ENCODE data around the gene ABHD17B.
A peak's percentile ranks its signal among the peaks of the same experiment; 100 is the strongest.
"Not testable (repeated sequence)": the region's sequence is repeated elsewhere in the genome, so short reads cannot be mapped to it uniquely, and the experiment has no call there.

Gene ABHD17B

DNA sequence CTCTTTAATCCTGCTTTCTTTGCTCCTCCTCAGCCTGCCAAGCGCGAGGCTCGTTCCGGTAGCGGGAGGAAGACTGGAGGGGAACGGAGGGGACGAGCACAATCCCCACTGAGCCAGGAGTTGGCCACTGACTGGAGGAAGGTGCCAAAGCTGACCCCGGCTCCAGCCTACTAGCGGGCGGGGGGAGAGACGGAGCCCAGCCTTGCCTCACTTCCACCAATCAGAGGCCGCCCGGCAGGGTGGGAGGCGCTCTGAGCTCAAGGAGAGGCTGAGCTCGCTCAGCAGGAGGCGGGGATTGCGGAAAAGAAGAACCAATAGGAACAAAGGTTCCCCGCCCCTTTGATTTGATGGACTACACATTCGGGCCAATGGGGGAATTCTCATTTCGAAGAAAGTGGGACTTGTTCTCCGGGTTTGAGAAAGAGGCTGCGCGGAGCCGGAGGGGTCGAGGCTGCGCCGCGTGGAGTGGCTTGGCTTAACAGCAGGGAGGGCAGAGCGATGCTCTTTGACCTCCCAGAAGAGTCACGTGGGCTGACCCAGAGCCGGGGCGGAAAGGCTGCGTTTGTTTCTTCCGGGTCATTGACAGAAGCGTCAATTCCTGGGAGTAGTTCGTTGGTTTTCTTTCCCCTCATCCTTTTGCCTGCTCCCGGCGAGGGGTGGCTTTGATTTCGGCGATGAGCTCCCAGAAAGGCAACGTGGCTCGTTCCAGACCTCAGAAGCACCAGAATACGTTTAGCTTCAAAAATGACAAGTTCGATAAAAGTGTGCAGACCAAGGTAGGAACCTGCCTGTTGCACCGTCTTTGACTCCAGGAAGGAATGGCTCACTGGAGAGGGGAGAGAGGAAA is at the start of gene ABHD17B, which contains the start of gene C9orf85:
Gene ABHD17B, minus strand, starts transcription at position 133 of the 847 bp plus-strand sequence. CDS start 36,113 bp downstream, outside the sequence.
Gene C9orf85, plus strand, starts transcription at position 579 of the 847 bp plus-strand sequence. Its CDS starts 96 bp downstream, at position 675.
- peak; percentile 80 to 100 (median 100) for DNase-seq

DNA sequence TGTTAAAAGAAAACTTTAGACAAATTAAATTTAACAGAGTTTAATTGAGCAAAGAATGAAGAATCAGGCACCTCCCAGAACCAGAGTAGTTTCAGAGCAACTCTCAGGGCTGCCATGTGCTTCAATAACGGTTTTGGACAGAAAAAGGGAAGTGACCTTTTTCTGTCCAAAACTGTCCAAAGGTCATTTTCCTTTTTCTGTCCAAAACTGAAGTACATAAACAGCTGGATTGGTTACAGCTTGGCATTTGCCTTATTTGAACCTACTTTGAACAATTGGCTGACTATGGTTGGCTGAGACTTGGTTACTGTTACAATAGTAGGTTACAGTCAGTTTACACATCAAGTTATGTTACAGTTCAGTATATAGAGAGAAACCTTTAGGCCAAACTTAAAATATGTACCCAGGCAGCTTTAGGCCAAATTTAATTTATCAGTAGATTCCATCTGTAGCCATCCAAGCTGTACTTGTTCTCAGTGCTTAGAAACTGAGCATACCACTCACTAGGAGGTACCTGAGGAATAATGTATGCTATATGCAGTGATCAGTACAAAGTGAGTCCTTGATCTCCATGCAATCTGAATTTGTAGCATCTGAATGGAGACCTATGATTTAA is 44.4 kb upstream of the ABHD17B start:
- DNase-seq, result no peak

DNA sequence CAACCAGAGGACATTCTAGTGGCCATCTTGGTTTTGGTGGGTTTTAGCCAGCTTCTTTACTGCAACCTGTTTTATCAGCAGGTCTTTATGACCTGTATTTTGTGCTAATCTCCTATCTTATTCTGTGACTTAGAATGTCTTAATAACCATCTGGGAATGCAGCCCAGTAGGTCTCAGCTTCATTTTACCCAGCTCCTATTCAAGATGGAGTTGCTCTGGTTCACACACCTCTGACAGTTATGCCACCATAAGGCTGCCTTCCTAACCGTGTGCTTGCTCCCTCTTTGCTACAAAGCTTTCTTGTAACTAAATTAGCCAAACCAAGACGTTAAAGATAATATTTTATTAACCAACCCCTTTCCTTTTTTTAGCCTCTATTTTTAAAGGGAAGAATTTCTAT is 43.7 kb upstream of the ABHD17B start:
- DNase-seq, result not testable (repeated sequence)

DNA sequence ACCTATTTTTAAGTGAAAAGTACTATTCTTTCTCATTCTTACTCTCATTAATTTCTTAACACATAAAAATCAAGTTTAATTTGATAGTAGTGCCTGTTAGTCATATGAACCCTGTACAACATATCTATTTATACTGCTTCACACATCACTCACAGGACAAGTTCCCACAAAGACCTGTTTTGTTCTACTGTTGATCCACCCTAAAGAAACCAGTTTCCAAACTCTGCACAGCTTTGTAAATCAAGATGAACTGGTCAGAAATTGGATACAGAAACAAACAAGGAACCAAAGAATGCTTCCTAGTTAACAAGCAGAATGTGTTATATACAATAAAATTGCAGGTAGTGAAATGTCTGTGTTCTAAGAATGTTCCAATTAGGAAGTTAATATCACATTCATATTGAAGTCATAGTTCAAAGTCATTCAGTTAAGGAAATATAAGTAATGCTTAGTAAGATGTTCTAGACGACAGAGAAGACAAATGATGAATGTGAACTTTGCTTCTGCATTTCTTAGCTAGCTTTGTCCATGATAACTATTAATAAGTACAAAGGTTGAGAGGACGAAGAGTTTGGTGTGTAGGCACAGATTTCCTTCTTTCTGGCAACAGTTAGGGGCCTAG is 33.9 kb upstream of the ABHD17B start:
- no peak for DNase-seq

DNA sequence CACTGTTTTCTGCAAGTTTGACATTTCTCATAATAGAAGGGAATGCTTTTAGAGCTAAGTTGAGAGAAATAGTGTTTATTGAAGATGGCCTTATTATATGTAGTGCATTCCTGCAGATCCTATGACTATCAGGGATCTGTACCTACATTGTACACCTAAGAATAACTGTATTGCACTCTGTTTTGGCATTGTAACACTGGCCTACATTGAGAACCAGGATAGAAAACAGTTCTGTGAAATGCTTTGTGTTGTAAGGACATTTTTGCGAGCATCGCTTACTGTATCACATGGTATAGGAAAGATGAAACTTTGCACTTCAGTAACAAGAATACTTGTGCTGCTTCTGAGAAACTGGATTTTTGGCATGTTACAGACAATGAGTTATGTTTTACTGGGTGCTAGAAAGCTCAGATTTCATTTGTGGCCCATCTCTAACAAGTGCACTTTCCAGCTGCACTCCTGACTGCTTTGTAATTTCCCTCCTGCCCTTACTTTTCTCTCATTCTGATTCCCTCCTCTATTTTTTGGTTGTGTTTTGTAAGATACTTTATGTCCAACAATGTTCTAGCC is 31.1 kb upstream of the ABHD17B start:
- DNase-seq, result no peak

DNA sequence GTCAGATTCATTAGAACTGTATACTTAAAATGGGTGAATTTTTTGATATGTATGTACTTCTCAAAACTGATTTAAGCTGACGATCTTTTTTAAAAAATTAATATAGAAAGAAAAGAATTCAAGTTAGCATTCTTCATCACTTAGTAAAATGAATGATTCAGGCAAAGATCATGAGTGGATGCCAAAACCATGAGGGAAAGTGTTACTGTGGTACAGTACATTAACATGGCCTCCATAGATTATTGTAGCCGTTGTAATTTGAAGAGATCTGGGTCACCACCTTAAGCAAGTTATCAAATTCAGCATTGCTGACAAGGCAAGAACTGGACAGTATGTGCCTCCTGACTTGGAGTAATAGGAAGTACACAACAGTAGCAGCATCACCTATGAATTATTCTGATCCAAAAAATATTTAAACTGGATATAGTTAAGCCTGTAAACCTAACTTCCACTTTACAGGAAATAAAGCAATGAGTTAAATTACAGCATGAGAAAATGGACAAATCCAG is 30.1 kb upstream of the ABHD17B start:
- DNase-seq, result no peak

DNA sequence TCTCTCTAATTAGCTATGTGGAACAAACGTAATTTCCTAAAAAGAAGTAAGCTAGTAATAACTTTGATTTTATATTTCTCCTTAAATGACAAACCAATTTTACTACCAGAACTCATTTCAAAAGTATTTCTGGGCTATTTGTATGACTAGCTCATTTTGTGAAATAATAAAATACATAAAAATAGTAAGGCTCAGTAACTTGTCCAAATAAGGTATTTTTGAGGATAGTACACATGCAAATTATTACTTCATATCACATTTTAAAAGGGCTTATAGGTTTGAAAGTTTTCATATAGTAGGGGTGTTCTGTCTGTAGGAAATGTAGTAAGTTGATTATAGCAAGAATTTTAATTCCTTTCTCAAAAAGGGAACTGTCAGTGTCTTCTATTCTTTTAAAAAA is 26.9 kb upstream of the ABHD17B start:
- DNase-seq, result no peak

DNA sequence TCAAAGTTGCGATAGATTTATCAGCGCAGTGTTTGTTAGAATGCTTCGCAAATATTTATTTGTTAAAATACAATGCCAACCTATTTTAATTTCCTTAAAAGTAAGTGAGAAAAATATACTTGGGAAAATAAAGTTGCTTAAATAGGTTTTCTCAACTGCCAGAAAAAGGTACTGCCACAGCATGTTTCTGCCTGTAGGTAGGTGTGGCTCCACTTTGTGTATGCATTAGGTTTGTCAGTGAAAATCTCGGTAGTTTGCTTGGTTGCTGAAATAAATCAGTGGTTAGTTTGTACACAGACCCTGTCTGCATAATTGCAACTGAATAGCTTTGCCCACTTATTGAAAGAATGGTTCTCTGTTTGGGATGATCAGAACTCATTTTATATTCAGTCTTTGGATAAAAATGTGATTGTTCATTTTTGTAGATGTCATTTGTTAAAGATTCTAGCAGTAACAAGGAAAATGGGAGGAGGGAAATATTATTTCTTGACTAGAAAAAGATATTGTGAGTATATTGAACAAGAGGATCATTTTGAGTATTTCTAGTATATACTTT is 26.2 kb upstream of the ABHD17B start:
- DNase-seq, result peak in 9 of 56 donors; percentile 8 to 35 (median 14)

DNA sequence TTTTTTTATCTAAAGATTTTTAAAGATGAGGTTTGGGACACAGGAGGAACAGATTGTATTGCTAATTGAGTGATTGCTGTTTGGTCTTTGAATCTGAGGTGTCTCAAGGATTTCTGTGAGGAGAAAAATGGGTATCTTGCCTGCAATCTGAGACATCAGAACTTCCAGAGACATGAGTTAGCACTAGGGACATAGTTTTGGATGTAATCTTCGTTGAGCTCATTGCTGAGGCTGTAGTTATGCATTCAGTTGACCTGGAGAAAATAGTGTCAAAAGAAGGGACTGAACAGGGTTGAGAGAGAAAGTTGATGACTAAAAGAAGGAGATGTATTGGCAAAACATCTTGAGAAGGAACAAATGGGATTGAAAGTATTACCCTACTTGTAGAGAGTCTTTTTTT is 25.1 kb upstream of the ABHD17B start:
- no peak for DNase-seq

DNA sequence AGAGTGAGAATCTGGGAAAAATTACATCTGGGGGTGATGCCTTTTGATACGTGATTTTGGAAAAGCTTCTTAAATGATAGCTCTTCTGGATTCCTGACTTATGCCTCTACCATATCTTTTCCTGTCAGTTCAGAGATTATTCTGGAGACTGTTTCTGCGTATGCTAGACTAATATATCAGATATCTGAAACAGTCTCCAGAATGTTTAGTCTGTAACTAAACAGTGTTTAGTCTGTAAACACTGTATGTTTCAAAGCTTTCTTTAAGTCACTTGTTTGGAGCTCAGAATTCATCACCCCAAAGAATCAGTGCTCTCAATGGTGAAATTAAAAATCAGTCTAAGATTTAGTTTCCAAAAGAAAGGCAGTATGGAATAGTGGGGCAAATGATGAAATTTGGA is 20.2 kb upstream of the ABHD17B start:
- DNase-seq, result no peak

DNA sequence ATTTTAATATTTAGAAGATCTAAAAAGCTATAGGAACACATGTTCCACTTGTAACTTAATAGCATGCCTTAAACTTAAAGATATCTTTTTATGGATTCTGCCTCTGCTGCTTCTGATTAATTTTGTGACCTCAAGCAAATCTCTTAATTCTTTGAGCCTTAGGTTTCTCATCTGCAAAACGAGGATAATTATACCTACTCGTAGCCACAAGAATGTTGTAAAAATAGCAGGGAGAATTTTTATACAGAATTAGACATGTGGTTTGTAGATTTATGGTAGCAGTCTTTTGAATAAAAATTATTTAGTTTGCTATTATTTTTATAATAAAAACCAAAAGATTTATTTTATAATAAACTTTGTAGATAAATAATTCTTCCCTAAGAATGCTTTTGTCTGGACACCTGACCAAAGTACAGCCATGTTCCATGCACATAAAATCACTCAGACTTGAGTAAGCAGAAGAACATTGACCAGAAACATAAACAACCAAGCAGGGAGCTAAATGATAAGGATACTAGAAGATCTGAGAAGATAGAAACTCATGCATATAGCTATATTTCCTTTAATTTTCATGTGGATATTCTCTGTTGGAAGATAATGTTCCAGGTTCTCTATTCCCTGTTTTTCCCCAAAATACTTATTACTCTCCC is 18.9 kb upstream of the ABHD17B start:
- DNase-seq, result no peak

DNA sequence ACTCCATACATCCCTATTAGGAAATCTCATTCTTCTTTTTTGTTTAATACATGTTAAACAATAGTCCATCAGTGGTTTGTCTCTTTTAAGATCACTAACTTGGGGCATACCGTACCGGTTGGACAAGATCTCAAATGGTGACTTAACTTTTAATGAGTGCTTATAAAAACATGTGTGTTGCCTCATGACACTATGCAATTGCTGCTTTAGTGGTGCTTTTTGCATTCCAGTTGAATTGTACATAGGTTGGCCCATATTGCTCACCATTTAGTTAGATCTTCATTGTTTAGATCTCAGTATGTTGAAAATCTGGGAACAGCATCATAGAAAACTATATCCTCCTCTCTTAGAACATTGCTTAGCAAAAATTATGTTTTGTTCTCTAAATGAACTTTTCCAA is 18.2 kb upstream of the ABHD17B start:
- DNase-seq, result no peak

DNA sequence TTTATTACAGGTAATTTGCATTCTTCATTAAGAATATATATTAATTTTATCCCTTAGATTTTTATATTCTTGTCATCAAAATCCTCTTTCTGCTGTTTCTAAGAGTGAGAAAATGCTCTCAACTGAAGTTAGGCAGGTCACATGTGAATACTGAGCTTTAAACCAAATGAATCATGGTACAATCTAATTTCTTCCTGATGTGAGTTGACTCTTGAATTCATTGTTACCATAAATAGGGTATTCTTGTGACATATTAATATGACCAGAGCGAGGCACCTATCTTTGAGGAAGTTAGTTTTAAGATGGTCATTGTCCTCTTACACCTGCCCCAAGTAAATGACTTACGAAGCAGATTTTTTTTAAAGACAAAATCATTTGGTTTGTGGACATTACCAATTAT is 17.8 kb upstream of the ABHD17B start:
- DNase-seq, result no peak

DNA sequence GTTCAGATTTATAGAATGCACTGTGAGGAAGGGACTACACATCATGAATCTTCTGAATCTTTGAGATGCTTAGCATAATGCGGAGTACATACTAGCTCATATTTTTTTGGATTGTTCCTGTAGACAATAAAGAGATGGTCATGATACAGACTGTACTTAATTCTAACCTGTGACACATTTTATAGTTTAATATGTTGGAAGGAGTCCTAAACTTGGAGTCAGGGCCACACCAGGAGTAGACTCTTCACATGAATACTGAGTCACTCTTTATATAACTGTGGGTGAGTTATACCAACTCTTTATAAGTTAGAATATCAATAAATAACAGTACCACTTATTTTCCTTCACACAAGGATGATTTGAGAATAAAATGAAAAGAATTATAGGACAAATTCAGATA is 17.4 kb upstream of the ABHD17B start:
- DNase-seq, result no peak

DNA sequence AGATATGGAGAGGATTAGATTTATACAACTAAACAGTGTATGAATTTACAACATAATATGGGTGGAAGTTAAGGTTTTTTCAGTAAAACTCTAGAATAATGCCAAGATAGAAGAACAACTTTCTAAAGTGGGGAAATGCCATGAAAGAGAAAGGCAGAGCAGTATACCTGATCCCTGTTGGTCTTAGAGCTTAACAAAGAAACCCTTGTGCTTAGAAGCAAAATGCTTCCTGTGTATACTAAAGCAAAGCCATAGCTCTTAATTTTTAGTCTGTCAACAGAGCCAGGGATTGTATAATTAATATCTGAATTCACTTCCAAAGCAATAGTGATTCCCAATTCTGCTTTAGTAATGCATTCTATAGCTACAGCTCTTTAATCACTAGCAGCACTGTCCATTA is 14.8 kb upstream of the ABHD17B start:
- no peak for DNase-seq

DNA sequence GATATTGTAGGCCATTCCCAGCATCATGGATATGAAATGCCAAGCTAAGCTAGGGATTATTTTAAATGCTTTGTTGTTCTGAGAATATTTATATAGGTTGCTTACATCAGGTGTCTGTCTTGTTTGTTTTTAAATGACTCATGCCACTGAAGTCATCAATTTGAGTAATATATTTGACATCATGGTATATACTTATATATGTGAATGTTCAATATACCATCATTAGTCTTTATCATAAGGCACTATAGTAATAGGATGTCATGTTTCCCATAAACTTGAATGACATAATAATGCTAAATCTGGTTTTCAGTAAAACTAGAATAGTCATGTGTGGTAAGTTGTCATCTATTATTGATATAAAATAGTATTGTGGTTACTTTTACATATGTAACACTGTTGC is 13.6 kb upstream of the ABHD17B start:
- DNase-seq, result no peak

DNA sequence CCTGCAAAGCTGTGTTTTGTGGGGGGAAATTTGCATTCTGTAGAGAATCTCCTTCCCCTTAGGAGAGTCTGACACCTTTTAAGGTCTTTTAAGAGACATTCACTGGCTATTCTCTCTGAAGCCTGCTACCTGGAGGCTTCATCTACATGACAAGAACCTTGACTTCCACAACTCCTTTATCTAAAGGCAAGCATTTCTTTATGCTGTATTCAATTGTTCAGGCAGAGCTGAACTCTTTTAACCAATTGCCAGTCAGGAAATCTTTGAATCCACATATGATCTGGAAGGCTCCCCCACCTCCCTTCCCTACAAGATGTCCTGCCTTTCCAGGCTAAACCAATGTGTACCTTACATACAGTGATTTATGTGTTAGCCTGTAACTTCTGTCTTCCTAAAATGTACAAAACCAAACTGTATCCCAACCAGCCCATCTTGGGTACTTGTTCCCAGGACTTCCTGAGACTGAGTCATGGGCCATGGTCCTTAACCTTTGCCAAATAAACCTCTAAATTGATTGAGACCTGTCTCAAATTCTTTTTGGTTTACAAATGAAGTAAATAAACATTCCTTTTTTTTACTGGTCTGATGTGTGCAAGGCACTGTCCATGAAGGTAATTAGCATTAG is 10.3 kb upstream of the ABHD17B start:
- no peak for DNase-seq

DNA sequence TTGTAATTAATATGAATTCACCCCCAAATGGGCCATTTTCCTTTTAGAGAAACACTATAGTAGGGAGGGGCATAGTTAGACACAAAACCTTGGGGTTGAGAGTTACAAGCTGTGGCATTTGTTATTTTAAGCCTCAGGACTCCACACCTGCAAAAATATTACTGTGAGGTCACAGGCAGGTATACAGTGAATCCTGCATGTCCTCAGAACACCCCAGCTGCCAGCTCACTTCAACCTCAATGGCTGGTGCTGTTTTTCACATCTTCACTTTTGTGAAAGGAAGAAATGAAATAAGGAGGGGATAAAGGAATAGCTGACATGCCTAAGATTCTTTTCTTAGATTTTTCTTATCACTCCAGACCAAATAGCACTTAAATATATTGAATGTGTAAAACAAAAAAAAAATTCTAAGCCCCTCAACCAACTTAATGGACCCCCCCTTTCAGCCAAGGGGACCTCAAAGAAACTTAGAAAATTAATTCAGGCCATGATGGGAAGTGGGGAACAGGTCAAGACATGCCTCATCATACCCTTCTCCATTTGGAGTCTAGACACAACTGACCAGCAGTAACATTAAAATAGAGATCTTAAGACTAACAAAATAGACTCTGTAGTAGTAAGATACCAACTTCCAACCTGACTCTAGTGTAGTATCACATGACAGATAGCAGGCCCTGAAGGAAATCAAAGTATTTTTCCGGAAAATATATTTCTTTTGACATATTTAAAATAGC is 9.6 kb upstream of the ABHD17B start:
- DNase-seq, result no peak

DNA sequence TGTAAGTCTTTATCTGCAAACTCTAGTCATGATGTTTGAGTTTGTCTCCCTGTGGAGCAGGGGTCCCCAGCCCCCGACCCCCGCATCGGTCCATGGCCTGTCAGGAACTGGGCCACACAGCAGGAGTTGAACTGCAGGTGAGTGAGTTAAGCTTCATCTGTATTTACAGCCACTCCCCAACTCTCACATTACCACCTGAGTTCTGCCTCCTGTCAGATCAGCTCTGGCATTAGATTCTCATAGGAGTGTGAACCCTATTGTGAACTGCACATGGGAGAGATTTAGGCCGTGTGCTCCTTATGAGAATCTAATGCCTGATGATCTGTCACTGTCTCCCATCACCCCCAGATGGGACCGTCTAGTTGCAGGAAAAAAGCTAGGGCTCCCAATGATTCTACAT is 7.4 kb upstream of the ABHD17B start:
- DNase-seq, result no peak
